Measurements from ENCODE around the gene NBR1.

- TF ChIP-seq CTCF (IDR thresholded peaks at IDR 0.05; ENCODE audit: insufficient read depth, low read length) (no peak), SPI1 (IDR thresholded peaks at IDR 0.05; ENCODE audit: borderline replicate concordance, low read depth) (no peak), POLR2AphosphoS5 (IDR thresholded peaks at IDR 0.05; ENCODE audit: low read depth) (no peak), REST (IDR thresholded peaks at IDR 0.05; ENCODE audit: insufficient replicate concordance, low read depth) (no peak)
Observed at GRCh38 chr17:43193251-43193650, 22.2 kb downstream of the NBR1 start.

All from HL-60 (cell line).